ENCODE measurements around the gene CAMSAP3.

Gene CAMSAP3

GRCh38 chr19:7625763-7626372 lies 30.2 kb downstream of the CAMSAP3 start:
- Histone ChIP-seq H3K9me3 (no peaks in the 10 kb centered on the region), H3K4me1 (peaks cover 11% of the 10 kb centered on the region), H3K27me3 (ENCODE audit: low read depth) (no peaks in the 10 kb centered on the region), H3K4me3 (no peak overlapping the region), H3K36me3 (replicated peaks) (peaks cover 29% of the 10 kb centered on the region)
- no peak for DNase-seq (ENCODE audit: low spot score in 2 of 2)
- in situ Hi-C loops (cut with MboI; ENCODE audit: low sequenced_read_pairs), result no loop called here

- Histone ChIP-seq H3K9me3 (no peaks in the 10 kb centered on the region), H3K4me3 (no peak overlapping the region), H3K4me1 (peaks cover 11% of the 10 kb centered on the region), H3K27me3 (ENCODE audit: low read depth) (no peaks in the 10 kb centered on the region), H3K36me3 (replicated peaks) (peaks cover 24% of the 10 kb centered on the region)
- no peak for DNase-seq (ENCODE audit: low spot score in 2 of 2)
- in situ Hi-C loops (cut with MboI; ENCODE audit: low sequenced_read_pairs), result no loop called here
These were observed 31.5 kb downstream of the CAMSAP3 start for GRCh38 chr19:7627166-7627565.

- peaks cover 11% of the 10 kb centered on the region for H3K4me1 ChIP-seq
- peak overlapping the region; percentile 91 for H3K4me3 ChIP-seq
- H3K27me3 ChIP-seq (ENCODE audit: low read depth), result no peaks in the 10 kb centered on the region
- H3K36me3 ChIP-seq (replicated peaks), result peaks cover 14% of the 10 kb centered on the region
- no peak for DNase-seq (ENCODE audit: low spot score in 2 of 2)
- no peaks in the 10 kb centered on the region for H3K9me3 ChIP-seq
- in situ Hi-C loops (cut with MboI; ENCODE audit: low sequenced_read_pairs), result no loop called here
These were observed 33.1 kb downstream of the CAMSAP3 start for GRCh38 chr19:7628589-7629311.

DNA sequence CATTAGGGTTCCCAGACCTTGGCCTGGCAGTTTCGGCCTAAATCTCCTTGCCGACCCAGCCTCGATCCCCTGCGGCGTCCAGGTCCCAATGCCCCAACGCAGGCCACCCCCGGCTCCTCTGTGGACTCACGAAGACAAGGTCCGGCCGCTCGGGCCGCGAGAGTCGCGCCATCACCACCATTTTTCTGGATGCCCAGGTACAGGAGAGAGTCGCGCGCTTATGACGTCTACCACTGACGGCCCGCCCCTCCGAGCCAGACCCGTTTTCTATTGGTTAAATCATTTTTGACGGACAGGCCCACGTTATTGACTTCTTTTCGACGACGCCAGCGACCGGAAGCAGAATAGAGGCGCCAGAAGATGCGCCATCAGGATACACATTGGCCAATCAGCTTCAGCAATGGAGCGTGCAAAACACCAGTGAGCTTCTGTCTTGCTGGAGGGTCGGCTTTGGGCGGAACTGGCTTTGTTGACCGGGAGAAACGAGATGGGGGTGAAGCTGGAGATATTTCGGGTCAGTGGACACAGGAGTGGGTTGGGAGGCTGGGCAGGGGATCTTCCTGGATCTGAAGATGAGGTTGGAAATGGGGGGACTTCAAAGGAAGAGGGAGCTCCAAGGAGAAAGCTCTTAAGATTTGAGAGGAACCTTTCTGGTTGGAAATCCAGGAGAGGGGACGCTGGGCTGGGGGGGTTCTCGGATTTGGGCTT lies 33.8 kb downstream of the CAMSAP3 start, which contains the start of the genes PET100 and XAB2:
Gene PET100 (plus strand): TSS at position 447 of the 708 bp plus-strand sequence. CDS start 41 bp downstream, at position 488.
Gene XAB2 (minus strand): TSS at position 199 of the 708 bp plus-strand sequence. CDS start 18 bp downstream, at position 181.
- Histone ChIP-seq H3K27me3 (ENCODE audit: low read depth) (no peaks in the 10 kb centered on the region), H3K9me3 (no peaks in the 10 kb centered on the region), H3K36me3 (replicated peaks) (peaks cover 14% of the 10 kb centered on the region), H3K4me3 (peak within 1 kb of the TSS; percentile 91), H3K4me1 (peaks cover 11% of the 10 kb centered on the region)
- in situ Hi-C loops (cut with MboI; ENCODE audit: low sequenced_read_pairs), result no loop called here
- peak; percentile 94 to 96 for DNase-seq (ENCODE audit: low spot score in 2 of 2)

DNA sequence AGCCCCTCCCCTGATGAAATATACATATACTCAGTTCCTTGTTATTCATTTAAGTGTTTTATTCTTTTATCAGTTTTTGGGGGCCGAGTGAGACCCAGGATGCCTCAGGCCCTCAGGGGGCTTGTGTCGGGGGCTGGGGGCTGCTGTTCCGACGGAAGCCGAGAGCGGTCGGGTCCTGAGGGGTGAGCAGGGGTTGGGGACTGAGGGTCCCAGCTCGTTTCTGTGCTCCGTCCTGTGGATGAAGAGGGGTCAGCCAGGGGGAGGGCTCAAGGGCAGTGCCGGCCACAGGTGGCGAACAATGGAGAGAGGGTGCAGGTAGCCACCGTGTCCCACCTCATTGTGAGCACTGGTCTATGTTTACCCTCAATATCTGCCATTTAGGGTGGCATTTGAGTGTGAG lies 35.9 kb downstream of the CAMSAP3 start:
- in situ Hi-C loops (cut with MboI; ENCODE audit: low sequenced_read_pairs), result no loop called here
- no peak for DNase-seq (ENCODE audit: low spot score in 2 of 2)
- no peaks in the 10 kb centered on the region for H3K27me3 ChIP-seq (ENCODE audit: low read depth)
- no peaks in the 10 kb centered on the region for H3K9me3 ChIP-seq
- H3K4me3 ChIP-seq, result no peak overlapping the region
- H3K36me3 ChIP-seq (replicated peaks), result peaks cover 8% of the 10 kb centered on the region; the same call in 1 of the 2 replicates
- peaks cover 11% of the 10 kb centered on the region for H3K4me1 ChIP-seq

- Histone ChIP-seq H3K36me3 (replicated peaks) (no peaks in the 10 kb centered on the region), H3K4me3 (no peak overlapping the region), H3K4me1 (peaks cover 11% of the 10 kb centered on the region), H3K27me3 (ENCODE audit: low read depth) (no peaks in the 10 kb centered on the region), H3K9me3 (no peaks in the 10 kb centered on the region)
- in situ Hi-C loops (cut with MboI; ENCODE audit: low sequenced_read_pairs), result no loop called here
- no peak for DNase-seq (ENCODE audit: low spot score in 2 of 2)
These were observed 36.9 kb downstream of the CAMSAP3 start for GRCh38 chr19:7632340-7633203.

GRCh38 chr19:7633698-7634097 lies 38.0 kb downstream of the CAMSAP3 start, which contains the start of gene PCP2:
Gene PCP2, minus strand, starts transcription at chr19:7633719. Its CDS starts 262 bp downstream, at chr19:7633457.
- in situ Hi-C loops (cut with MboI; ENCODE audit: low sequenced_read_pairs), result no loop called here
- H3K4me1 ChIP-seq, result peaks cover 6% of the 10 kb centered on the region

GRCh38 chr19:7635670-7636069 lies 40.0 kb downstream of the CAMSAP3 start:
- in situ Hi-C loops (cut with MboI; ENCODE audit: low sequenced_read_pairs), result no loop called here
- no peak for DNase-seq (ENCODE audit: low spot score in 2 of 2)

More at GRCh38 chr19:7633698-7634097, 38.0 kb downstream of the CAMSAP3 start, which contains the start of gene PCP2:
- DNase-seq (ENCODE audit: low spot score in 2 of 2), result no peak
- H3K9me3 ChIP-seq, result no peaks in the 10 kb centered on the region
- no peaks in the 10 kb centered on the region for H3K36me3 ChIP-seq (replicated peaks)
- H3K4me3 ChIP-seq, result no peak within 1 kb of the TSS
- no peaks in the 10 kb centered on the region for H3K27me3 ChIP-seq (ENCODE audit: low read depth)

GRCh38 chr19:7636317-7636690 lies 40.6 kb downstream of the CAMSAP3 start:
- no peaks in the 10 kb centered on the region for H3K27me3 ChIP-seq (ENCODE audit: low read depth)
- DNase-seq (ENCODE audit: low spot score in 2 of 2), result no peak
- H3K4me3 ChIP-seq, result no peak overlapping the region
- H3K9me3 ChIP-seq, result no peaks in the 10 kb centered on the region
- no peaks in the 10 kb centered on the region for H3K36me3 ChIP-seq (replicated peaks)
- H3K4me1 ChIP-seq, result no peaks in the 10 kb centered on the region
- in situ Hi-C loops (cut with MboI; ENCODE audit: low sequenced_read_pairs), result no loop called here

More at GRCh38 chr19:7635670-7636069, 40.0 kb downstream of the CAMSAP3 start:
- H3K4me3 ChIP-seq, result no peak overlapping the region
- H3K4me1 ChIP-seq, result peaks cover 1% of the 10 kb centered on the region
- H3K36me3 ChIP-seq (replicated peaks), result no peaks in the 10 kb centered on the region
- no peaks in the 10 kb centered on the region for H3K9me3 ChIP-seq
- H3K27me3 ChIP-seq (ENCODE audit: low read depth), result no peaks in the 10 kb centered on the region

GRCh38 chr19:7636691-7637373 lies 41.2 kb downstream of the CAMSAP3 start, which contains the start of gene STXBP2:
Gene STXBP2, plus strand, starts transcription at chr19:7637110. Its CDS starts 40 bp downstream, at chr19:7637150.
- in situ Hi-C loops (cut with MboI; ENCODE audit: low sequenced_read_pairs), result no loop called here
- no peaks in the 10 kb centered on the region for H3K36me3 ChIP-seq (replicated peaks)
- H3K27me3 ChIP-seq (ENCODE audit: low read depth), result no peaks in the 10 kb centered on the region
- H3K4me1 ChIP-seq, result no peaks in the 10 kb centered on the region
- H3K9me3 ChIP-seq, result no peaks in the 10 kb centered on the region
- peak within 1 kb of the TSS; percentile 31 for H3K4me3 ChIP-seq
- DNase-seq (ENCODE audit: low spot score in 2 of 2), result peak in 1 of 2 experiments; percentile 70

DNA sequence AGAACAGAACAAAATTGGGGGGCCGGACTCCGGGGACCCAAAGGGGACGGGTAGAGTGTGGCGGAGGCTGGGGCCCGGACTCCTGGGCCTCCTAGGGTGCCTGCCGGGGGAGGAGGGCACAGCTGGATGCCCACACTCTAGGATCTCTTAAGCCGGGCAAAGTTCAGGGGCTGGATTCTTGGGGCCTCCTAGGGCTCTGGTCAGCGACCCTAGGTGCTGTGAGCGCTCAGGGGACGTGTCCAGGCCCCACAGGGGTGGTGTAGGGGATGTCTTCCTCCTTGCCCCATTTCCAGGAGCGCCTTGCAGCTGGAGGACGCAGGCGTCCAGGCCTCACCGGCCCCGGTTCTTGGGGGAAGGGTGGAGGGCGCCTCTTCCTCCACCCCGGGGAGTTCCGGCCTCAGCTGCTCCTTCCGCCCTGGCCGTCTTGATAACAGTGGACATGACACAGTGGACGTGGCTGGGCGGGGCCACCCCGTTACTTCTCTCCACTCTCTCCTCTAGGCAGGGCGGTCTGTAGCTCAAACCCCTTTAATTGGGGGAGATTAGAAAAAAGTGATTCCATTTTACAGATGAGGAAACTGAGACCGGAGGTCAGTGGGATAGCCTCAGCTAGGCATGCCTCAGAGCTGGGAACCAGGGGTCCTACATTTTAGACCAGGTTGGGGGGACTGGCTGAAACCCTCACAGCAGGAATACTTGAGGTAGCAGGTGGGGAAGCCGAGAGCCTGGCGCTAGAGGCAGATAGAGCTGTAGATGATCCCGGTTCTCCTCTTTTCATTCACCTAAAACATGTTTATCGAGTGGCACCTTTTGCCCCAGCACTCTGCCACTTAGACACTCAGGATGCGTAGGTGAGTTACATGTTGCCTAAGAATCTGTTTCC lies 42.0 kb downstream of the CAMSAP3 start:
- Histone ChIP-seq H3K4me1 (no peaks in the 10 kb centered on the region), H3K4me3 (peak overlapping the region; percentile 31), H3K36me3 (replicated peaks) (no peaks in the 10 kb centered on the region), H3K9me3 (no peaks in the 10 kb centered on the region), H3K27me3 (ENCODE audit: low read depth) (no peaks in the 10 kb centered on the region)
- no peak for DNase-seq (ENCODE audit: low spot score in 2 of 2)
- in situ Hi-C loops (cut with MboI; ENCODE audit: low sequenced_read_pairs), result no loop called here

Measured in HAP-1 (cell line).